ENCODE data around the gene PODN. TPM values are rescaled to one million over a fixed set of nuclear protein-coding genes. Genes with fewer than 3 reads are reported as not detected.

Gene PODN
- total and polyA plus RNA-seq, 2 donors (not counting 3 experiments of a cell fraction or from before 2014, with no cell fraction given): 1.3 to 1.5 TPM

GRCh38 chr1:53075206-53075605 is 13.2 kb downstream of the PODN start:
- DNase-seq (ENCODE audit: low read depth, low spot score) (no peak), FAIRE-seq (no peak)
- Histone ChIP-seq H4K20me1 (replicated peaks; ENCODE audit: control insufficient read depth, extremely low read depth, insufficient read depth, low read length) (no peaks in the 10 kb centered on the region), H3K4me3 (replicated peaks in 1 of 3; ENCODE audit: insufficient read depth in 1 of 3, low read depth in 1 of 3, low read length in 3 of 3) (no peak overlapping the region), H3K9me3 (replicated peaks; ENCODE audit: control insufficient read depth, insufficient read depth, low read length) (no peaks in the 10 kb centered on the region), H2AFZ (ENCODE audit: low read depth, low read length) (no peak overlapping the region), H3K9ac (replicated peaks; ENCODE audit: extremely low read depth, insufficient read depth, low read length) (no peak overlapping the region), H3K27me3 (ENCODE audit: control insufficient read depth in 2 of 2, insufficient read depth in 2 of 2, low read length in 2 of 2) (no peaks in the 10 kb centered on the region), H3K4me1 (ENCODE audit: control insufficient read depth, extremely low read depth, insufficient read depth, low read length) (no peaks in the 10 kb centered on the region), H3K4me2 (ENCODE audit: insufficient read depth, low read length) (no peak overlapping the region), H3K36me3 (ENCODE audit: control insufficient read depth in 2 of 2, extremely low read depth in 1 of 2, insufficient read depth in 2 of 2, low read length in 2 of 2) (no peaks in the 10 kb centered on the region), H3K27ac (ENCODE audit: insufficient read depth, low read depth, low read length) (no peak overlapping the region), H3K9me1 (replicated peaks; ENCODE audit: control insufficient read depth, extremely low read depth, insufficient read depth, low read length) (no peaks in the 10 kb centered on the region), H3K79me2 (ENCODE audit: control insufficient read depth, insufficient read depth, low read length) (no peaks in the 10 kb centered on the region)
- CTCF ChIA-PET: no interaction called here
- intact Hi-C loops (cut with micrococcal nuclease) (no loop called here), dilution Hi-C loops (cut with MboI; ENCODE audit: extremely low pct_ligation_motif_present, low sequenced_read_pairs) (no loop called here)
- TF ChIP-seq JUN (IDR thresholded peaks at IDR 0.05; ENCODE audit: borderline replicate concordance, insufficient read depth, insufficient read length, low read depth) (no peak), CTCF (IDR thresholded peaks at IDR 0.05; ENCODE audit: extremely low read depth in 1 of 2, insufficient read depth in 1 of 2, low read depth in 1 of 2, low read length in 2 of 2) (no peak), MYC (IDR thresholded peaks at IDR 0.05; ENCODE audit: low read depth, low read length) (no peak), MAX (IDR thresholded peaks at IDR 0.05; ENCODE audit: insufficient read depth, insufficient read length) (no peak), POLR2A (IDR thresholded peaks at IDR 0.05; ENCODE audit: low read depth, low read length) (no peak), POLR2AphosphoS5 (IDR thresholded peaks at IDR 0.05; ENCODE audit: insufficient read depth, low read depth, low read length) (no peak), EZH2 (IDR thresholded peaks at IDR 0.05; ENCODE audit: borderline replicate concordance, low read depth, low read length, severe bottlenecking) (no peak), FOS (IDR thresholded peaks at IDR 0.05; ENCODE audit: borderline replicate concordance, insufficient read depth, low read length) (no peak), GATA2 (IDR thresholded peaks at IDR 0.05; ENCODE audit: insufficient read depth, insufficient read length, low read depth, low read length) (no peak)
- no TSS peak for BruUV-seq (replicated peaks)
- POLR2A ChIA-PET: no interaction called here
